ENCODE data around the gene DCAF4.

- TF ChIP-seq CTCF (conservative IDR thresholded peaks at IDR 0.05) (no peak), EZH2 (IDR thresholded peaks at IDR 0.05; ENCODE audit: low read depth) (no peak)
Observed at GRCh38 chr14:72968316-72968715, 42.1 kb downstream of the DCAF4 start.

All from PC-9 (cell line).